ENCODE measurements around the gene ZCCHC24.
"Not testable (repeated sequence)": the region's sequence is repeated elsewhere in the genome, so short reads cannot be mapped to it uniquely, and the experiment has no call there.

The ZCCHC24 gene

DNA sequence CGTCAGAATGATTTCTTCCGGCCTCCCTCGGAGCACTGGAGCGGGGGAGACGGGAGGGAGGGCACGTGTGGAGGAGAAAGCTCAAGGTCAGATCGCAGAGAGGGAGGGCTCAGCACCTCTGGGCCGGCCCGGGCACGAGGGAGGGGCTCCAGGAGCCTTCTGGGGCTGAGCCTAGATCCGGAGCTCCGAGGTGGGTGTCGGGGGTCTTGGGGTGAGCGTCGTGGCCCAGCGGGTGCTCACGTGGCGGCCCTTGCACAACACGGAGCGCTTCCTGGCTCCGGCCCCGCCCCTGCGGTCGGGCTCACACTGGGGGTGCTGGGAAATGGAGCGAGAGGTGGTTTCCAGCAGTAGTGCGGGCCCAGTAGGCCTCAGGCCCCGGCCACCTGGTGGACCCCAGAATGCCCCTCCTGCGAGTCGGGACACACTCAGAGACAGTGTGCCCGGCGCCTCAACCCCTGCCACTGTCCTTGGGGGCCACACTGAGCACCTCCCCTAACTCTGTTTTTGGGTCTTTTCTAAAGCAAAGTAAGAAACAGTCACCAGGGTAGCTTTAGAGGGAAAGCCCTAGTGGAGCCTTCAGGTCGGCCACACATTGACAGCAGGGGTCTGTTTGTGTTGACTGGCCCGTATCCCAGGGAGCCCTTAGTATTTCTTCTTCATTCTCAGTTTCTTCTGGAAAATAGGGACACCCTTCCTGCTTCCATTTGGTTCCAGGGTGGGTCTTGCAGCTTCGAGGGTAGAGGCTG, 97.4 kb downstream of the ZCCHC24 start:
- peak; percentile 46 to 64 for DNase-seq (ENCODE audit: low read depth in 1 of 2, low spot score in 1 of 2)

DNA sequence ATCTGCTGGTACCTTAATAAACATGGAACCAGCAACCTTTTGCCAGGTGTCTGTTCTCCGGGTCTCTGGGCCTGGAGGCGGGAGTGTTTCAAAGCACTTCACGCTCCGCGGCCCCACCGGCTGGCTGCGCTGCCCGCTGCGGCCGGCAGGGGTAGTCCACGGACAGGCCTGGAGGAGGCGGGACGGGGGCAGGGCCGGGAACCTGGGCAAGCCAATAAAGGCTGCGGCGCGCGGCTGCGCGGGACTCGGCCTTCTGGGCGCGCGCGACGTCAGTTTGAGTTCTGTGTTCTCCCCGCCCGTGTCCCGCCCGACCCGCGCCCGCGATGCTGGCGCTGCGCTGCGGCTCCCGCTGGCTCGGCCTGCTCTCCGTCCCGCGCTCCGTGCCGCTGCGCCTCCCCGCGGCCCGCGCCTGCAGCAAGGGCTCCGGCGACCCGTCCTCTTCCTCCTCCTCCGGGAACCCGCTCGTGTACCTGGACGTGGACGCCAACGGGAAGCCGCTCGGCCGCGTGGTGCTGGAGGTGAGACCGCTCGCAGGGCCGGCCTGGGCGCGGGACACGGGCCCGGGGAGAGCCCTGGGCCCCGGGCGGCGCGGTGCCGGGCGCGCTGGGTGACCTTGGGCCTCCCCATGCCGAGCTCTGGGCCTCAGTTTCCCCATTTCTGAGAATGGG, 98.1 kb downstream of the ZCCHC24 start, which contains the start of gene PPIF:
Gene PPIF (plus strand): TSS at position 244 of the 668 bp plus-strand sequence. CDS start 80 bp downstream, at position 324.
- DNase-seq (ENCODE audit: low read depth in 1 of 2, low spot score in 1 of 2), result peak; percentile 81 to 94

DNA sequence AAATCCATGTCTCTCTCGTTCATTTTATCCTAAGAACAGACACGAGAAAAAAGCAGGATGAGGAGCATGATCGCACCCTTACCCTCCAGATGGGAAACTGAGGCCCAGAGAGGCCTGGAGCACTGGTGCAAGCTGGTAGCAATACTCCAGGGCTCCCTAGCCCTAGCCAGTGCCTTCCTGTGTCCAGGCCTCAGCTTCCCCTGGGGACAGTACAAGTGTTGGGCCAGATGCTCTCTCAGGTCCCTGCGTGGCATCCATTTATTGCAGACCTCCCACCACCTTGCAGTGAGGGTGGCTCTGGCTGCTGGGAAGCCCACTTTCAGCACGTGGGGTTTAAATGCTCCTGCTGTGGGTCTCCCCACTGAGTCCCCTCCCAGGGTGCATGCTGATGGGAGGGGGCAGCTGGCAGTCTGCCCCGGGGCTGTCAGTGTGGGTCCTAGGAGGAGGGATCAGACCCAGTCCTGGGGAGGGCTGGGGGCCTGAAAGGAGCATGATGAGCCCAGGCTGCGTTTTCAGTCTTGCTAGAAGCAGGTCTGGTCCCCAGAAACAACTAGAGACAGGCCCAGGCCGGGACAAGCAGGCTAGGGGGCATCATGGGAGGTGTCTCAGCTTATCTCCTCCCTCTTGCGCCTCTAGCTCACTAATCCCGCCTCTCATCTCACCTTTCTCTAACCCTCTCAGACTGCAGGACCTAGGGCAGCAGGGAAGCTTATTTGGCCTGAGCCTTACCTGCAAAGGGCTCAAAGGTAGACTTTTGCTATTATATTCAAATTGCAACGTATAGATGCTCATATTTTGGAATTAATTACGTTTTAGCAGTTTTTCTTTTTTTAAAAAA, 98.8 kb downstream of the ZCCHC24 start:
- DNase-seq (ENCODE audit: low read depth in 1 of 2, low spot score in 1 of 2), result no peak

DNA sequence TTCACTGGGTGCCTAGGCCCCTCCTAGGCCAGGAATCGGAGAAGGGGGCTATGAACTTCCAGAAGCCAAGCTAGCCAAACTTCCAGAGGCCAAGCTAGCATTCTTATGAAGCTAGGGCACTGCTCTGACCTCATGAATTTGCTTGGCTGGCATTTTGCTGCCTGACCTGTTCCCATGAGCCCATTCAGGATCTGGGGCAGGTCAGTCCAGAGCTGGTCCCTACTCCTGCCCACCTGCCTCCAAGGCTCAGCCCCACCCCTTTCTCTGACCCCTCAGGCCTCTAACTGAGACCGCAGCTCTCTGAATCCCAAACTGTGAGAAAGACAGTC, 99.4 kb downstream of the ZCCHC24 start:
- no peak for DNase-seq (ENCODE audit: low read depth in 1 of 2, low spot score in 1 of 2)

DNA sequence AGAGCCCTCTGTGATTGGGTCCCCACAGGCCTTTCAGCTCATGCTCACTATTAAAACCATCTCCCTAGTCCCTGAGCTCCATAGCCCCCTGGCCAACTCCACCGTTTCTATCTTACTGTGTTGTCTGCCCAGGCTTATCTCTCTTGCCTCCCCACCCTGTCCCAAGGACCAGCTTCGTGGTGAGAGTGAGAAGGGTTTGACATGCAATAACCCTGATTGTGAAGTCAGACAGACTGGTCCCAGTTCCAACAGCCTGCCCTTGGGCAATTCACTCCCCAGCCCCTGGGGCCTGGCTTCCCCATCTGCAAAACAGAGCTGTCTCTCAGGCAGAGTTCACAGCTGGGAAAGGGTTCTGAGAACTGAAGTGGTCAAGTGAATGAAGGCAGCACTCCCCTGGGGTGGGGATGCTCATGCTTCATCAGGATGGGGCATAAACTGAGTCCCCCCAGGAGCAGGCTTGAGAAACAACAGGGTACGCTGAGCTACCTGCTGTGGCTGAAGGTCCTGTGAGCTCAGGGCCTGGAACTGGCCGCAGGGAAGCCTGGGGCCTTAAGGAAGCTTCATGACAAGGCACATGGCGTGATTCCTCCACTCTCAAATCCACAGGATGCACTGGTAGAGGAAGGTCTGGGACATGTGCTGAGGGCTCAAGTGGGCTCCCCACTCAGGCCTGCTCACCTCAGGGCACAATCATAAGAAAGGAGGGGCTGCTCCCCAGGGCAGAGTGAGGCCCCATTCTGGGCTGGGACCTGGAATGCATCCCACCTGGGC, 100.0 kb downstream of the ZCCHC24 start:
- no peak for DNase-seq (ENCODE audit: low read depth in 1 of 2, low spot score in 1 of 2)

DNA sequence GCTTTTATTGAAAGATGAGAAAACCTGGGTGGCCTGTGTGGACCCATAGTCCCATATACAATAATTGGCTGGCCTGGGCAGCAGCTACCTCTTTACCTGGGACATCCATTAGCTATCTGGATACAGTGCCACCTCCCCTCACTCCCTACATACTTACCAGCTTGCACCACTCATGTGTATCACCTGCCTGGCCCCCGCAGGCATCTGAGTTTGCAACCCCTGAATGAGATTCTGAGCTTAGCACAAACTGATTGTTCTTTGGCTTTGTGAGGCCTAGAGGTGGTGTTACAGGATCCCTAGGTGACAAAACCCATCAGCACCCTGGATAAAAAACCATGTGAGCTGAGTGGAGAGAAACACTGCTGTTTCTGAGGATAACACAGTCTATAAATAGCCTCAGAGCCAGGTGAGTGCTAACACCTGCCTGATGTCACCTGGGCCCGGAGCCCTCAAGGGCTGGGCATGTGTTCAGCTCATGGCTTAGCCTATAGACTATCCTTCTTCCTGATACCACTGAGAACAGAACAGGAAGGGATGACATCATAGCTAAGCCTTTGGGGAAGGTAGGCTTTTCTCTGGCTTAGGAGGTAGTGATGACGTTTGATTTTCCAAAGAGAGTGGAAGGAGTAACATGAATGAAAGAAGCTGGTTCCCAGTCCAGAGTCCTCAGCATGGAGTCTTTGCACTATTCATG, 100.8 kb downstream of the ZCCHC24 start:
- no peak for DNase-seq (ENCODE audit: low read depth in 1 of 2, low spot score in 1 of 2)

DNA sequence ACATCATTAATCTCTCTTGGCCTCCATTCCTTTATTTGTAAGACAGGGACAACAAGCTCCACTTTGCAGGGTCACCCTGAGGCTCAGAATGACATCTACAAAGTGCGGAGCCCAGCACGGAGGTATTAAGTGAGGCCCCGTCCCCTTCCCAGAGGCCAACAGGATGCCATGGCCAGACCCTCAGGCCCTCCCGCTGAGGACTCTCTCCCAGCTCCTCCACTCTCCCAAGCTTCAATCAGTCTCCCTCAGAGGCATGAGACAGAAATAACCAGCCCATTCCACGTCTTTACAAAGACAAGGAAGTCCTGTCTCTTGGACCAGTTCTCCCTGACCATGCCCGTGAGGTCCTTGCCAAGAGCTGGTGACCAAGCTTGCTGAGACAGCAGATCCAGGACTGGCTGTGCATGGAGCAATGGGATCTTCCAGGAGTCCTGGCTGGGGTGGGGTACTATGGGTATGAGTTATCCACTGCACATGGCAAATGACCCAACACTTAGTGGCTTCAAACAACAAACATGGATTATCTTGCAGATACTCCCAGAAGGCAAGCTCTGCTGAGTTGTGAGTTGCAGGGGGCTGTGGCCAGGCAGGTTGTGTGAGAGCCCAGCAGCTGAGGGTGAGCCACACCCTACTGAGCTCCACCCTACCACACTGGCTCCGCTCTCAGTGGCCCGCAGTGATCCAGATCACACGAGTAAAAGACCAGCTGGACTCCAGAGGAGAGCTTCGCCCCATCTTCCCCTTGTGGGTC, 102.4 kb downstream of the ZCCHC24 start:
- no peak for DNase-seq (ENCODE audit: low read depth in 1 of 2, low spot score in 1 of 2)

DNA sequence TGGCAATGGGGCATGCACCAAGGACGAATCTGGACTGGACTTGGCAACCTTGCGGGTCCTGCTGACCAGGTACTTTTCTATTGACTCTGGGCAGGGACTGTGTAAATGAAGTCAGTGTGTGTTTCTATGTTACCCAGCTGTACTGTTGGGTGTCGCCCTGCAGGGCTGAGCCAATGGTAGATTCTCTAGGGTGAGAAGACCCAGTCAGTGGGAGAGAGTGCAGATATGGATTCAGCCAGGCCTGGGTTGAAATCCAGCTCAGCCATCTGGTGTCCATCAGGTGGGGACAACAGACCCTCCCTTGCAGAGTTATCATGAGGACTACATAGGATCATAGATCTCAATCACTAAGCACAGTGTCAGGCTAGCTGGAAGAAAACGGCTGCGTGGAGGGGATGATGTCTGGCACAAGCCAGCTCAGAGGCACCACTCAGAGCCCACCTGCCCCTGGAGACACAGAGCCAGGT, 103.1 kb downstream of the ZCCHC24 start:
- DNase-seq (ENCODE audit: low read depth in 1 of 2, low spot score in 1 of 2), result no peak

DNA sequence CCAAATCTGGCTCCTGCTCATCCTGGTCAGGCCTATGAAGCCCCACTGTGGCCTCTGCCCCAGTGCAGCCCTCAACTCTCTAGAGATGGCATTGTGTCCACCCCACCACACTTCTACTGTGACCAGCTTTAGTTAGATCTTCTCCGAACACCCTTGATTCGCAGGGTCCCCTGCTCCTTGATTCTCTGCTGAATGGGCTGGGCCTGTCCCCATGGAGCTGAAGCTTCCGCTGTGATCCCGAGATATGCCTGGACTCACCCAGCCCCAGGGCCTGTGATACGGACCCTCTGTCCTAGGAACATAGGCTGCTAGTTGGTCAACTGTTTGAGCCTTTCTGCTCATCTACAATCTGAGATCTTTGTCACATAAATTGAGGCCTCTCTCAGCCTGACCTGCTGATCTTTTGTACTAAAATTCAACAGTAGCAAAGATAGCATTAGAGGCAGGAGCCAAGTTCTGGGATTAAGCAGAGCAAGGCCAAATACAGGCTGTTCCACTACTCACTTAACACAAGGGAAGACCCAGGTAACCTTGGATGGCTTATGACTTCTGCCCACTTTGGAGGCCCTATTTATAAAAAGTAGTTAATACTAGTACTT, 104.7 kb downstream of the ZCCHC24 start:
- no peak for DNase-seq (ENCODE audit: low read depth in 1 of 2, low spot score in 1 of 2)

DNA sequence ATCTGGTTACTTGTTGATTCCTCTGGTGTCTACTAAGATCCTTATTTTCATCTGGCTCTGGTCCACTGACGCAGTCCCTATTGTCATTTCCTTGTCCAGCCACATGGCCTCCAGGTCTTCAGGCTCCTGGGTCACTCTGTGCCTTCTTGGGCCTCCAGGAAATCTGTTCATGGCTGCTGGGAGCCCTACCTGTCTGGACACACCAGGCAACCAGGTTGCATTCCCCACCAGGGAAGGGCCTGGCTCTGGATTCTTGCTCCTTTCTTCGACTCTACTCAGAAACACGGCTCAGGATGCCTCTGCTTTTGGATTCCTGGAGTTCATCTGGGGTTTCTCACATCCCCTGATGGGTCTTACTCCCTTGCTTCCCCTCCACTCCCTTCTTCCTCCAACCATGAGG, 106.2 kb downstream of the ZCCHC24 start:
- DNase-seq (ENCODE audit: low read depth in 1 of 2, low spot score in 1 of 2), result no peak

DNA sequence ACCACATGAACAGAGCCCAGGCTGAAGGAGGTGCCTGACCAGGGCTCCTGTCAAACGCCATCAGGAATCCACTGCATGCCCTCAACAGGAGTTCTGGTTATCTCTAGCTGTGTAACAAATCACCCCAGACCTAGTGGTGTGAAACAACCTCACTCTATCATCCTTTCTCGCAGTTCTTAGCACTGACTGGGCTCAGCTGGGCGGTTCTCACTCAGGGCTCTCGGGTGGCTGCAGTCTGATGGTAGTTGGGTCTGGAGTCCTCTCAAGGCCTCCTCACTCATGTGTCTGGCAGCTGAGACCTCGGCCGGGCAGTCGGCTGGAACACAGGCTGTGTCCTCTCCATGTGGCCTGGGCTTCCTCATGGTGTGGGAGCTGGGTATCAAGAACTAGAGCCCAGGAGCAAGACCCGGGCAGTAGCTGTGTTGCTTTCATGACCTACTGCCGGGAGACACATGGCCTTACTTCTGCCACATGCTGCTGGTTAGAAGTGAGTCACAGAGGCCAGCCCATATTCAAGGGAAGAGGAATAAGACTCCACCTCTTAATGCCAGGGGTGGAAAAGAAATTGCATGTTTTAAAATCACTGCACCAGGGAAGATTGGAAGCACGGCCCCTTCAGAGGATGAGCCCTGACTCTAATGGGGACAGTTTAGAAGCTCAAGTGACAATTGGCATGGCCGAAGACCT, 107.5 kb downstream of the ZCCHC24 start:
- not testable (repeated sequence) for DNase-seq (ENCODE audit: low read depth in 1 of 2, low spot score in 1 of 2)

DNA sequence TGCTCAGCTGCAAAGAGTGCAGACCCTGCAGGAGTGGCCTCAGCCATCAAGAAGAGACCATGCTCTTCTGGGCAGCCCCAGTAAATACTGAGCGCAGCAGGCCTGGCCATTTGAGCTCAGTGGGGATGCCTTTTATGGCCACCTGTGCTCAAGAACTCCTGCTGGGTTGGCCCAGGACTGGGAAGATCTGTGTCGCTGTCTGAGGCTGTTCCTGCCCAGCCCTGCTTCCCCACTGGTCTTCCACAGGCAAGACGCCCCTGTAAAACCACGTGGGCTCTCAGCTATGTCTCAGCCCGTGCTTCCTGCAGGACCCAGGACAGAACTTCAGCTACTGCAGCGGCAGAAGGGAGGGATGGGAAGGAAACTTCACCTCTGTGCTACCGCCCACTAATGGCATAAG, 108.7 kb downstream of the ZCCHC24 start:
- DNase-seq (ENCODE audit: low read depth in 1 of 2, low spot score in 1 of 2), result no peak

DNA sequence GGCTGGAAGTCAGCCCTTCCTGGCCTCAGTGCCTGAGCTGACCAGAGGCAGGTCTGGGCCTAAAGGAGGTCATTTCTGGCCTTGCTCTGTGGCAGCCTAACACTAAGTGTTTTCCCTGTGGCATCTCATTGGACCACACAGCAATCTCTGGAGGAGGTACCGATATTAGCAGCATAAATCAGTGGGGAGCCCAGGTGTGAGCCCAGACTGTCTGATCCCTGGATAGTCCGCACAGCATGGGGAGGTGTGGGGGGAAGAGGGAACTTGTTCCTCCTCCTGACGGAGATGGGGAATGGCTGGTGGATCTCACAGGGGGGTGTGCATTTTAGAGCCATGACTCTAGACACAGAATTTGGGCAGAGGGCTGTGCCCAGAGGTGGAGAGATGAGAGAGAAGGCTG, 109.1 kb downstream of the ZCCHC24 start:
- no peak for DNase-seq (ENCODE audit: low read depth in 1 of 2, low spot score in 1 of 2)

DNA sequence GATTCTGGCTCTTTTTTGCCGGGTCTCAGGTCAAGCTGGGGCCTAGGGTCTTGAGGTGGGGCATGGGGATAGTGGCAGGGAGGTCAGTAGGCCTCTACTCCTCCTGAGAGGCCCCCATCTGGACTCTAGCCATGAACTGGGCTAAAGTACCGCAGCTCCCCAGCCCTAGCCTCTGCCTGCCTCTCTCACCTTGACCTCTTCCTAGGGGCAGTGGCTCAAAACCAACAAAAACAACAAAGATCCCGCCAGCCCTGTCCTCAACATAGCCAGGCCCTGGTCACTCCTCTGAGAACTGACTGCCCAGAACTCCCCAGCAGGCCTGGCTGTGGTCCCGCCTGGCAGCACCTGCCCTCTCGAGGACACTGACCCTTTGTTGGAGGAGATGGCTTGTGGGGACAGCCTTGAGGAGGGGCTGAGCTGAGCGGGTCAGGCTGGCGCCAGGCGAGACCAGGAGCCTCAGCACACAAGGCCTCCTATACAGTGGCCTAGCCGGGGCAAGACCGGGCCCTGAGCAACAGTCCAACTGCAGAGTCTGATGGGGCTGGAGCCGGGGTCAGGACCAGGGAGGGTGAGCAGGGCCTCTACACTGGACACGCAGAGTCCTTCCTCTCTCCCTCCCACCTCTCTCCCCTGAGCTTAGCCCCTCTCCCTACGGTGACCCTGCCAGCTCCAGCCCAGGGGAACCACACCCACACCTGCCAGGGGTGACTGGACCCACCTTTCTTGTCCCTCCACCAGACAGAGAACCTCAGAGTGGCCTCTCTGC, 109.8 kb downstream of the ZCCHC24 start:
- no peak for DNase-seq (ENCODE audit: low read depth in 1 of 2, low spot score in 1 of 2)

DNA sequence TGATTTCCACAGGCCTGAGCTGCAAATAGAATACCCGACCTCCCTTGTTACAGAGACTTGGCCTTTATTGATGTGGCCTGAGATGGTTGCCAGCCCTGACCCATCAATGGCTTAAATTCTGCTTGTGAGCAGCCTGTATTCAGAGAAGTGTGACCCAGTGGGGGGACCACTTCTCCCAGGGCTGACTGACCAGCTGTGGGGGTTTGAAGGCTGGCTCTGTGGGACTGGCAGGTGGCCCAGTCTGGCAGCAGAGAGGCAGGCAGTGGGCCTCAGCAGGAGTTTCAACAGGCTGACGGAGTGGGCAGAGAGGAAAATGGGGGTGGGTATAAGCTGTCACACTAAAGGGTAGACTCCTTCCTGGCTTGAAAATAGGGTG, 110.3 kb downstream of the ZCCHC24 start:
- DNase-seq (ENCODE audit: low read depth in 1 of 2, low spot score in 1 of 2), result no peak

DNA sequence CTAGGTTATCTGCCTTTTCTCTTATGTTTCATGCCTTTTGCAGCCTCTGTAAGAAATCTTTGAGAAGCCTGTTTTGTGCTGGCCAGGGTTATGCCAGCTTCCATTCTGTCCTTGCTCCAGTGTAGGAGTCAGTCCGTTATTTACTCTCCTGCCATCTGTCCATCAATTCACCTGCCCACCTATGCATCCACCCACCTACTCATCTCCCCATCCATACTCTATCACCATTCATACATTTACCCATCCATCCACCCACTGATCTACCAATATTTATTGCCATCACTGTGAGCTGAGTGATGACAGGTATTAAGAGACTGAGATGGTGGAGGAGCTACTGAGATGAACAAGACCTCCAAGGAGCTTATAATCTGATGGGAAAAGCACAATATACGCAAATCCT, 110.9 kb downstream of the ZCCHC24 start:
- no peak for DNase-seq (ENCODE audit: low read depth in 1 of 2, low spot score in 1 of 2)

DNA sequence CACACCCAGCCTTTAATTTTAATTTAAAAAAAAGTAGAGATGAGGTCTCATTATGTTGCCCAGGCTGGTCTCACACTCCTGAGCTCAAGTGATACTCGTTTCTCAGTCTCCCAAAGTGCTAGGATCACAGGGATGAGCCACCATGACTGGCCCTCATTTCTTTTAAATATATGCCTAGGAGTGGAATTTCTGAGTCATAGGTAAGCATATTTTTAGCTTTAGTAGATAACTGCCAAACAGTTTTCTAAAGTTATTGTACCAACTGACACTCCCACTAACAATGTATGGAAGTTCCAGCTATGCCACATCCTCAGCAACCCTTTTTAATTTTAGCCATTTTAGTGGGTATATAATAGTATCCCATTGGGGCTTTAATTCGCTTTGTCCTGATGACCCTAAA, 111.9 kb downstream of the ZCCHC24 start:
- no peak for DNase-seq (ENCODE audit: low read depth in 1 of 2, low spot score in 1 of 2)
